ENCODE results near the gene SRSF10.
A peak's percentile ranks its signal among the peaks of the same experiment; 100 is the strongest.
"Not testable (repeated sequence)": the region's sequence is repeated elsewhere in the genome, so short reads cannot be mapped to it uniquely, and the experiment has no call there.

The SRSF10 gene

GRCh38 chr1:23997812-23998211 is 17.7 kb upstream of the SRSF10 start:
- no peak for DNase-seq (ENCODE audit: low read depth)

- DNase-seq (ENCODE audit: low read depth): no peak
These were observed 16.6 kb upstream of the SRSF10 start for GRCh38 chr1:23996700-23997229.

- DNase-seq (ENCODE audit: low read depth): no peak
These were observed 15.3 kb upstream of the SRSF10 start for GRCh38 chr1:23995431-23995837.

DNA sequence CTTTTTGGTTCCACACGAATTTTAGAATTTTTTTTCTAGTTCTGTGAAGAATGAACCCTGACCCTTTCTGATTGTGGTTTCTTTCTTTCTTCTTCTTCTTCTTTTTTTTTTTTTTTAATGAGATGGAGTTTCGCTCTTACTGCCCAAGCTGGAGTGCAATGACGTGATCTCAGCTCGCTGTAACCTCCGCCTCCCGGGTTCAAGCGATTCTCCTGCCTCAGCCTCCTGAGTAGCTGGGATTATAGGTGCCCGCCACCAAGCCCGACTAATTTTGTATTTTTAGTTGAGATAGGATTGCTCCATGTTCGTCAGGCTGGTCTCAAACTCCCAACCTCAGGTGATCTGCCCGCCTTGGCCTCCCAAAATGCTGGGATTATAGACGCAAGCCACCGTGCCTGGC is 11.9 kb upstream of the SRSF10 start:
- not testable (repeated sequence) for DNase-seq (ENCODE audit: low read depth)

- DNase-seq (ENCODE audit: low read depth): no peak
These were observed 9.1 kb upstream of the SRSF10 start for GRCh38 chr1:23989263-23989662.

GRCh38 chr1:23987038-23987437 is 6.9 kb upstream of the SRSF10 start:
- not testable (repeated sequence) for DNase-seq (ENCODE audit: low read depth)

DNA sequence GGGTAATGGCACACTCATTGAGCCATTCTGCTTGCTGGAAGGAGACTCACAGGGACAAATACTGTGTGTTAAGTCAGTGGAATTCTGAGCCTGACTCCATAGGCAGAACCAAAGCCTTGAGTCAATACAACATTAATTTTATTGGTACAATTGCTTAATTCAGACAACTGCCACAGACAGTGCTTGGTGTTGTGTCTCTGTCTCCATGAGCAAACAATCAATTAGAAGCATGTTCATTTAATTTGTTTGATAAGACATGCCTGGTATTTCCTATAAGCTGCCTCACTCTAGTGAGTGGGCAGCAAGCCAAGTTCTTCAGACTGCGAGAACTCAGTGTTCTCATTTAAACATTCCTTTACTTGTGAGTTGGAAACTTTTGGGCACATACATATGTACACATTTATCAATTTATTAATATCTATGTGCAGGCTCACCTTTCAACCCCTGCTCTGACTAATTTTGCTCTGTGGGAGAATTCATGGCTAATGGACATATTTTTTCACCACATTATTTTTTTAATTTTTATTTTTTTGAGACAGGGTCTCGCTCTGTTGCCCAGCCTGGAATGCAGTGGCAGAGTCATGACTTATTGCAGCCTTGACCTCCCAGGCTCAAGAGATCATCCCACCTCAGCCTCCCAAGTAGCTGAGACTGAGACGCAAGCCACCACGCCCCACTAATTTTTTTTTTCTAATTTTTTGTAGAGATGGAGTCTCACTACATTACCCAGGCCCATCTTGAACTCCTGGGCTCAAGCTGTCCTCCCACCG is 4.5 kb upstream of the SRSF10 start:
- no peak for DNase-seq (ENCODE audit: low read depth)

- no peak for DNase-seq (ENCODE audit: low read depth)
These were observed 572 bp upstream of the SRSF10 start for GRCh38 chr1:23980728-23981070.

DNA sequence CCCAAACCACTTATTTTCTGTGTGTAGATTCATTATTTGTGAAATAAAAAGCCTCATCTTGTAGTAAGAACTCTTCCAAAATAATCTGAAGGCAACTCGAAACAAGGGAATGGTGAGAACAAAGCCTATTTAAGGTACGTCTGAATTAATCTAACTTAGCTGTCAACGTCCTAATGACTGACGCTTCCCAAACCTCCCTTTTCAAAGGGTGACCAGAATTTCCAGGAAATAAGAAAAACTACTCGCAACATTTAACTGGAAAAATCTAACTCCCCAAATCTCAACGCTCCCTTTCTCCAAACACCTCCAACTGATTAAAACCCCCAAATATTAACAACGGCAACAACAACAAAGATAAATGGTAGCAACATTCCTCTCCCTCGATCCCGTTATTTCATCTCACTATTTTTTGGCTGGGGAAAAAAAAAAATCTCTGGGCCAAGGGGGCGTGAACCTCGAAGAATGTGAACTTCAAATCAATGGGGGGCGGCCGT is 693 bp downstream of the SRSF10 start:
- DNase-seq (ENCODE audit: low read depth): no peak

DNA sequence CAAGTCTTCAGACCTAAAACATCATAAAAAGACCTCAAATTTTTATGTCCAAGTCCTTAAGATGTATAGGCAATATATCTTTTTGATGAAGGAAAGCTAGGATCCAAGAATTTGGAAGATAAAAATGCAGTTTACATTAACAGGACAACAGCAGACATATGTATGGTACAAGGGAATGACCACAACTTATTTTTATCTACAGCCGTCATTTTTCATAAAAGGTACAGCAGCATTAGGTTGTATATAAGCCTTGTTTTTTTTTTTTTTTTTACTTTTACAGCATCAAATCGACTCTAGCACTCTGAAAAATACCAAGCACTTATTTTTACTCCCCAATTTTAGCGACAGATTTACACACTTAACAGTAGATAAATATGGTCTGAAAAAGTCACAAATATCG is 1.3 kb downstream of the SRSF10 start:
- DNase-seq (ENCODE audit: low read depth): no peak

GRCh38 chr1:23977854-23978191 is 2.3 kb downstream of the SRSF10 start:
- DNase-seq (ENCODE audit: low read depth): no peak

GRCh38 chr1:23977187-23977853 is 2.8 kb downstream of the SRSF10 start:
- DNase-seq (ENCODE audit: low read depth): no peak

- no peak for DNase-seq (ENCODE audit: low read depth)
These were observed 12.3 kb downstream of the SRSF10 start for GRCh38 chr1:23967871-23968270.

DNA sequence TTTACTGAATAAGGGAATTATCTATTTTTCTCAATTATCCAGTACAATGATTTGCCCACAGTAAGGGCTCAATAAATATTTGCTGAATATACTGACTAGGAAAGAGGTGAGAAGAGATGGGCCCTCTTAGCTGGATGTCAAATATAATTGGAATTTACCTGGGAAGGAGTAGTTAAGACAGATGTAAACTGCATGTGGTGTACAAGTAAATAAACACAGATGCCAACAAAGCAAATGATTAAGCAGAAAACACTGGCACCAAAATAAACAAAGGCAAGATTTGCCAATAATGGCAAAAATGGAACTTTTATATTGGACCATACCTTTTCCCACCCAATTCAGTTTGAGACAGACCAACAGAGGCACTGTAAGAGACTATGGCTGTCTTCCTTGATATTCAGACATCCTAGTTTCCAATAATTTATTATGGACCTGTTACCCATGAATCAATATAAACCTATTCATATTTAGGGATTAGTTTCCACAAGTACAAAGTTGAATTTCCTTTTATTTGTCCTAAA is 13.1 kb downstream of the SRSF10 start:
- DNase-seq (ENCODE audit: low read depth): no peak

- no peak for DNase-seq (ENCODE audit: low read depth)
These were observed 15.1 kb downstream of the SRSF10 start for GRCh38 chr1:23964790-23965740.

DNA sequence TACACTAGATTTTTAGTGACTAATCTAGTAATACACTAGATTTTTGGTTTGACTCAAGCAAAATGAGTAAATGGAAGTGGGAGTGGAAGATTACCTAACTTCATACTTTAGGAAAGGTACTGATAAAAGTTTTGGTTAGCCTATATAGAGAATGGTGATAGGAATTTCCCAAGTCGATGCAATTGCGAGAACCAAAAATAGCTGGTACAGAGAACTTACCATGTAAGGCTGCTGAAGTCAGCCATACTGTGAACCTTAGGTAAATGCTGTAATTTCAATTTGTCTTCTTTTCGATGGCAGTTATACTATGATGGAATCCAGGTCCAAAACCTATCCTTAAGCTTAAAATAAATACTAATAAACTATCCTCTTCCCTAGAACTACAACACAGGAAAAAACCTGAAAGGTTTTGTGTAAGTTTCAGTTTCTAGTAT is 15.9 kb downstream of the SRSF10 start:
- DNase-seq (ENCODE audit: low read depth): no peak

DNA sequence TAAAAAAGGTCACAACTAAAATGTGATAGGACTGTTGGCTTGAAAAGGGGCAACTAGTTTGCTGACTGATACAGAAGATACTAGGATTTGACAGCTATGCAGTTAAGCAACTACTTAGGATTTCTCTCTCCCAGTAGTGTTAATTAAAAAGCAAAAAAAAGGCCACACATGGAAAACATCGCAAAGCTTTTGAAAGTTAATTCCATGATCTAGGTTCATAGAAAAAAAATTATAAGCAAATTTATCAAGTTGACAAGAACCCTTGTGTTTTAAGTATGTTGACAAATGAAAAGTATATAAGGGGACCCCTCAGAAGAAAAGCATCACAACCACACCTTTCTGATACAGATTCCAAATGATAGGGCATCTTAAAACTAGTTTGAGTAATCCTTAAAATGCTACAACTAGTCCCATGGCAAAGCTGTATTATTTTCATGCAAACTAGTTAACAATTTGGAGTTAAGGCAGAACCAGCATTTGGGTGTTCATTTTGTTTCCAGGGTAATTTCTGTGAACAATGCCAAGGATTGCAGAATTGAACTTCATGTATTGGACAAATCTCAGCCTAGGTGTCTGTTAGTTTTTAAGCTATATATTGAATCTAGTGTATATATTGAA is 16.4 kb downstream of the SRSF10 start:
- DNase-seq (ENCODE audit: low read depth): no peak

GRCh38 chr1:23960291-23961020 is 19.7 kb downstream of the SRSF10 start:
- no peak for DNase-seq (ENCODE audit: low read depth)

DNA sequence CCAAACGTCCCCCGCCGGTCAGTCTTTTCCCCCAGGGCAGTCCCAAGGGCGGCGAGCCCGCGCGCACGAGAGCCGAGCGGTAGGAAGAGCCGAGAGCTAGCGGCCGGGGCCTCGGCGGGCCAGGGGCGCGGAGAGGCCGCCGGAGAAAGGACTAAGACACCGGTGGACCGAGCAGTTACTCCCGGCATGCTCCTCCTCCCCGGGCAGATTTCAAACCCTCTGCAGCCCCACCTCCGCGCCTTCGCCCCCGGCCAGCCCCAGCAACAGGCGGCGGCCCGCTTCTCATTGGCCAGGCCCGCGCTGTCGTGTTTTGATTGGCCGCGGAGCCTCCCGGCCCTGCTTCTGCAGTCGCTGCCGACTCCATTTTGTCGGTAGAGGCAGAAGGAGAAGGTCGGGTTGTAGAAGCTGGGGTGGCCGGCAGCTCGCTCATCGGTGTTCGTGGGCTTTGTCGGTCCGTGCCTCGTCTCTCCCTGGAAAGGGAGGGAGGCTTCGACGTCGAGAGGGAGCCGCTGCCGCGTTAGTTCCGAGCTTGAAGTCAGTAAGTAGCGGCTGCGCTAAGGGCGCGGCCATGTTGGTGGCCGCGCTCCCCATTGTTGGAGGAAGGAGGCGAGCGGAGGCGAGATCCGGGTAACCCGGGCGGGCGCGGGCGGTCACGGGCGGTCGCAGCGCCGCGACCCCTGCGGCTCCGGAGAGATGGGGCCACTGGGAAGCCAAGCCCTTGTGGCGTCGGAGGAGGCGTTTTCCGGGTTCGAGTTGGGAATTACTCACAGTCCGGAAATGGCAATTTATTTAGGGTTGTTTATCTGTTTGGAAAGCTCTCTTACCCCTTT is 20.5 kb downstream of the SRSF10 start, which contains the start of gene PNRC2:
TSS of gene PNRC2 (plus strand) at position 368 of the 830 bp plus-strand sequence. CDS start 1,630 bp downstream, outside the sequence.
- peak; percentile 72 for DNase-seq (ENCODE audit: low read depth)
